Suprapubic skin (tissue), 4 donors: Measurements from ENCODE around the gene CDSN.

Experiments
- CTCF ChIP-seq, 2 donors: fragments of 200-600 bp in 1 of 2; fragments of 450-650 bp in 1 of 2; sonication (generic) in 1 of 2; IDR thresholded peaks; one replicate each; pipeline ENCODE4 v1.5.1; 2016 to 2019; ENCODE audit warnings: antibody characterized with exemption in 2 of 2, mild to moderate bottlenecking in 1 of 2, moderate library complexity in 1 of 2
- EP300 ChIP-seq: sonication (generic); formaldehyde crosslinking; IDR thresholded peaks from one replicate; pipeline ENCODE4 v1.6.1; 2017; ENCODE audit warnings: antibody characterized with exemption
- POLR2A ChIP-seq, 2 donors: fragments of 450-650 bp; IDR thresholded peaks; one replicate each; pipeline ENCODE4 v1.6.1; 2017; ENCODE audit warnings: antibody characterized with exemption in 2 of 2, mild to moderate bottlenecking in 2 of 2, moderate library complexity in 2 of 2
- POLR2AphosphoS5 ChIP-seq, 3 donors: sonication (generic); formaldehyde crosslinking; IDR thresholded peaks; one replicate each; pipeline ENCODE4 v1.6.1; 2017; ENCODE audit warnings: antibody characterized with exemption in 3 of 3

GRCh38 chr6:31120151-31120915 is at the start of gene CDSN:
- TF ChIP-seq CTCF (IDR thresholded peaks at IDR 0.05): no peak
- TF ChIP-seq POLR2A (IDR thresholded peaks at IDR 0.05): no peak
- TF ChIP-seq POLR2AphosphoS5 (IDR thresholded peaks at IDR 0.05): no peak
- no peak for TF ChIP-seq EP300
